Measurements from ENCODE around the gene CCDC122.
A peak's percentile ranks its signal among the peaks of the same experiment; 100 is the strongest.
"Not testable (repeated sequence)": the region's sequence is repeated elsewhere in the genome, so short reads cannot be mapped to it uniquely, and the experiment has no call there.

CCDC122 gene

GRCh38 chr13:43838909-43839308 is 40.6 kb downstream of the CCDC122 start:
- Histone ChIP-seq H3K9me3 (replicated peaks in 1 of 11) (peaks cover 0 to 17% (median 6%) of the 10 kb centered on the region in 11 experiments; a peak in 8 of 22 replicates), H3K4me3 (no peak overlapping the region), H3K4me2 (no peak overlapping the region), H3K27ac (no peak overlapping the region), H3K9ac (no peak overlapping the region), H3K4me1 (no peaks in the 10 kb centered on the region), H3K36me3 (0 out of 22 replicates have a peak, but pooled peaks cover 0 to 4% (median 0%) of the 10 kb centered on the region in 11 experiments), H4K20me1 (no peaks in the 10 kb centered on the region), H3K27me3 (no peaks in the 10 kb centered on the region)
- TF ChIP-seq Cebpa-rat (IDR thresholded peaks at IDR 0.05) = no peak

GRCh38 chr13:43835701-43836100 is 43.8 kb downstream of the CCDC122 start:
- H3K4me1 ChIP-seq = peaks cover 0 to 11% (median 0%) of the 10 kb centered on the region in 10 experiments; a peak in 6 of 20 replicates
- TF ChIP-seq Cebpa-rat (IDR thresholded peaks at IDR 0.05) = no peak
- peaks cover 0 to 6% (median 0%) of the 10 kb centered on the region in 11 experiments; a peak in 1 of 22 replicates for H3K9me3 ChIP-seq (replicated peaks in 1 of 11)
- H4K20me1 ChIP-seq = no peaks in the 10 kb centered on the region
- H3K4me2 ChIP-seq = no peak overlapping the region
- H3K27ac ChIP-seq = no peak overlapping the region
- no peak overlapping the region for H3K4me3 ChIP-seq
- H3K27me3 ChIP-seq = no peaks in the 10 kb centered on the region
- H3K9ac ChIP-seq = no peak overlapping the region
- no peaks in the 10 kb centered on the region for H3K36me3 ChIP-seq

GRCh38 chr13:43831088-43831487 is 48.5 kb downstream of the CCDC122 start:
- H3K9me3 ChIP-seq (replicated peaks in 1 of 11) = no peaks in the 10 kb centered on the region
- H3K4me3 ChIP-seq = no peak overlapping the region
- no peaks in the 10 kb centered on the region for H3K36me3 ChIP-seq
- H3K4me1 ChIP-seq = peaks cover 0 to 21% (median 0%) of the 10 kb centered on the region in 10 experiments; a peak in 7 of 20 replicates
- no peak for TF ChIP-seq Cebpa-rat (IDR thresholded peaks at IDR 0.05)
- no peaks in the 10 kb centered on the region for H3K27me3 ChIP-seq
- no peaks in the 10 kb centered on the region for H4K20me1 ChIP-seq
- peak overlapping the region in 3 of 11 experiments; percentile 40 to 57 (median 48); a peak in 6 of 22 replicates for H3K4me2 ChIP-seq
- no peak overlapping the region for H3K9ac ChIP-seq
- H3K27ac ChIP-seq = peak overlapping the region in 2 of 11 experiments; percentile 60 to 71; a peak in 4 of 22 replicates

DNA sequence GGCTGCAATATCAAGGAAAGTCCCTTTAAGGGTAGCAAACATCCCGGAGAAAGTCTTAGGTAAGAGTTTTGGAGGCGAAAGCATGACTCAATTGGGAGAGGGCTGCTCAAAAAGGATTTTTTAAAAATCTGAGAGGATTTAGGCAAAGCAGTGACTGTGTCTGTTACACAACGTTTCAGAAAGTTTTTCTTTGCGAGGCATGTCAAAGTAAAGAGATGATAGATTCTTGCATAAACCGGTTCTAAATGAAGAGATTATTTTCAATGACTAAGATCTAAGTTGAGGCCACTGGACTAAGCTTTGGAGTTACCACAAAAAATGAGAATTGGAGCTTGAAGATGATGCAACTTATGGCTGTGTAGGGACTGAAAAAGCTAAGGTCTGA is 49.1 kb downstream of the CCDC122 start:
- Histone ChIP-seq H3K36me3 (no peaks in the 10 kb centered on the region), H3K4me1 (peaks cover 0 to 21% (median 0%) of the 10 kb centered on the region in 10 experiments; a peak in 7 of 20 replicates), H3K4me2 (peak overlapping the region in 4 of 11 experiments; percentile 36 to 57 (median 44); a peak in 7 of 22 replicates), H3K27me3 (no peaks in the 10 kb centered on the region), H3K27ac (peak overlapping the region in 5 of 11 experiments; percentile 37 to 71 (median 57); a peak in 11 of 22 replicates), H3K4me3 (no peak overlapping the region), H3K9me3 (replicated peaks in 1 of 11) (no peaks in the 10 kb centered on the region), H3K9ac (0 out of 22 replicates have a peak overlapping the region, but pooled peaks of 1 of the 11 experiments have one; percentile 10), H4K20me1 (no peaks in the 10 kb centered on the region)
- TF ChIP-seq Cebpa-rat (IDR thresholded peaks at IDR 0.05) = peak in 3 of 11 experiments; percentile 7 to 50 (median 40); a peak in 3 of 22 replicates

DNA sequence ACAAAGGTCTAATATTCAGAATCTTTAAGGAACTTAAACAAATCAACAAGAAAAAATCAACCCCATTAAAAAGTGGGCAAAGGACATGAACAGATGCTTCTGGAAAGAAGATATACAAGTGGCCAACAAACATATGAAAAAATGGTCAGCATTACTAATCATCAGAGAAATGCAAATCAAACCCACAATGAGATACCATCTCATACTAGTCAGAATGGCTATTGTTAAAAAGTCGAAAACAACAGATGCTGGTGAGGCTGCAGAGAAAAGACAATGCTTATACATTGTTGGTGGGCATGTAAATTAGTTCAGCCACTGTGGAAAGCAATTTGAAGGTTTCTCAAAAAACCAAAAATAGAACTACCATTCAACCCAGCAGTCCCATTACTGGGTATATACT is 54.9 kb downstream of the CCDC122 start:
- not testable (repeated sequence) for H3K36me3 ChIP-seq, H3K9ac ChIP-seq

DNA sequence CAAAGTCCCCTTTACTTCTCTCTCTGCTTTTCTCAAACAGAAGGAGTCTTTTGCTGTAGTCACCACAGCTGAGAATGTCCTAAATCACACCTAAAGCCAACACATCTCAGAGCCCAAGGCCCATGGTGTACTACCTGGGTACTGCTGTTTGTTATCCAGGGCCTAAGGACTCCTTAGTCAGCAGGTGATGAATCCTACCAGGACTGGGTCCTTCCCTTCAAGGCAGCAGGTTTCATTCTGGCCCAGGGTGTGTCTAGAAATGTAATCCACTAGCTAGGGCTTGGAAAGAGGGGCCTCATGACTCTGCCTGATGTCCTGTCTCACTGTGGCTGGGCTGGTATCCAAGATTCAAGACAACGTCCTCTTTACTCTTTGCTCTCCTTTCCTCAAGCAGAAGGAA is 56.6 kb downstream of the CCDC122 start:
- Histone ChIP-seq H3K36me3 (no peaks in the 10 kb centered on the region), H3K27me3 (no peaks in the 10 kb centered on the region), H3K4me2 (0 out of 22 replicates have a peak overlapping the region, but pooled peaks of 1 of the 11 experiments have one; percentile 0), H3K9me3 (replicated peaks in 1 of 11) (peaks cover 0 to 5% (median 0%) of the 10 kb centered on the region in 11 experiments; a peak in 1 of 22 replicates), H3K9ac (no peak overlapping the region), H3K4me1 (peaks cover 0 to 7% (median 0%) of the 10 kb centered on the region in 10 experiments; a peak in 1 of 20 replicates), H4K20me1 (no peaks in the 10 kb centered on the region), H3K4me3 (no peak overlapping the region), H3K27ac (no peak overlapping the region)
- TF ChIP-seq Cebpa-rat (IDR thresholded peaks at IDR 0.05) = no peak

More for the DNA sequence above, 54.9 kb downstream of the CCDC122 start:
- H3K4me1 ChIP-seq; H3K27ac ChIP-seq; H3K4me2 ChIP-seq; H3K27me3 ChIP-seq; H4K20me1 ChIP-seq; H3K9me3 ChIP-seq (replicated peaks in 1 of 11); H3K4me3 ChIP-seq: not testable (repeated sequence)

DNA sequence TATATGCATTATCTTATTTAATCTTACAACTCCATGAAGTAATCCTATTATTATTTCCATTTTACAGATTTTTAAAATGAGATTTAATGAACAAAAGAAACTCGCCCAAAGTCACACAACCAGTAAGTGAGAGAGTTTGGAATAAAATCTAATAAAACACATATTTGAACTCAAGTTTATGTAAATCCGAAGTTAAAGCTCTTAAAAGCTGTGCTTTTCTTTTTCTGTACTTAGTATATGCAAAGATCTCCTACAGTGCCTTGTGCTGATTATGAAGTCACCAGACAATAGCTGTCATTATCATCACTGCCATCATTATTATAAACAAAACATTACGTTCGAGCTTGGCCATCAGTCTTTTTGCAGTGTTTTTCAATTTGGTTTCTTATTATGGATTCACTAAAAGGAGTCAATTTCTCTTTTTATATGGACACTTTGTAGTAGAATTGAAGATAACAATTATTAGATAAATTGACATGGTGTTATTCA is 63.1 kb downstream of the CCDC122 start:
- H3K27ac ChIP-seq = no peak overlapping the region
- H3K36me3 ChIP-seq = no peaks in the 10 kb centered on the region
- no peaks in the 10 kb centered on the region for H3K9me3 ChIP-seq (replicated peaks in 1 of 11)
- H3K9ac ChIP-seq = no peak overlapping the region
- no peaks in the 10 kb centered on the region for H3K27me3 ChIP-seq
- H3K4me1 ChIP-seq = no peaks in the 10 kb centered on the region
- H3K4me2 ChIP-seq = no peak overlapping the region
- no peaks in the 10 kb centered on the region for H4K20me1 ChIP-seq
- no peak for TF ChIP-seq Cebpa-rat (IDR thresholded peaks at IDR 0.05)
- H3K4me3 ChIP-seq = no peak overlapping the region

- Histone ChIP-seq H3K9me3 (replicated peaks in 1 of 11) (no peaks in the 10 kb centered on the region), H3K4me1 (no peaks in the 10 kb centered on the region), H3K4me2 (no peak overlapping the region), H3K4me3 (no peak overlapping the region), H3K27me3 (no peaks in the 10 kb centered on the region), H4K20me1 (no peaks in the 10 kb centered on the region), H3K27ac (no peak overlapping the region), H3K9ac (no peak overlapping the region), H3K36me3 (no peaks in the 10 kb centered on the region)
- TF ChIP-seq Cebpa-rat (IDR thresholded peaks at IDR 0.05) = no peak
These were observed 64.3 kb downstream of the CCDC122 start for GRCh38 chr13:43815204-43815603.

DNA sequence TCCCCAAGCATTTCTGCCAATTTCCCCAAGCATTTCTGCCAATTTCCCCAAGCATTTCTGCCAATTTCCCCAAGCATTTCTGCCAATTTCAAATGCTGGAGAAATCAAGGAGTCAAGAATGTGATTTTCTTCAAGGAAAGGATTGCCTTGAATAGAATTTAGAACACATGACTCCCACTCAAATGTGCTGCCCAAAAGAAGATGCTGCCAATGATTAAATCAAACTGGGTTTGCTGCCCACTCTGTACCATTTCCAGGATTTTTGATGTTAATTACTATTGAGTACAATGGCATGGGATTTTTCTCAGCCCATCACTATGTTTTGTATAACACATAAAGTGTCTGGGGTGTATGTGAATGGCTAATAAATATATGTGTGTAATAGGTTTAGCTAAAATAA is 70.9 kb downstream of the CCDC122 start:
- H3K36me3 ChIP-seq = no peaks in the 10 kb centered on the region
- H3K9me3 ChIP-seq (replicated peaks in 1 of 11) = no peaks in the 10 kb centered on the region
- no peak overlapping the region for H3K27ac ChIP-seq
- TF ChIP-seq Cebpa-rat (IDR thresholded peaks at IDR 0.05) = no peak
- H3K4me2 ChIP-seq = no peak overlapping the region
- no peak overlapping the region for H3K4me3 ChIP-seq
- no peaks in the 10 kb centered on the region for H4K20me1 ChIP-seq
- H3K4me1 ChIP-seq = peaks cover 0 to 23% (median 3%) of the 10 kb centered on the region in 10 experiments; a peak in 9 of 20 replicates
- no peak overlapping the region for H3K9ac ChIP-seq
- H3K27me3 ChIP-seq = no peaks in the 10 kb centered on the region

DNA sequence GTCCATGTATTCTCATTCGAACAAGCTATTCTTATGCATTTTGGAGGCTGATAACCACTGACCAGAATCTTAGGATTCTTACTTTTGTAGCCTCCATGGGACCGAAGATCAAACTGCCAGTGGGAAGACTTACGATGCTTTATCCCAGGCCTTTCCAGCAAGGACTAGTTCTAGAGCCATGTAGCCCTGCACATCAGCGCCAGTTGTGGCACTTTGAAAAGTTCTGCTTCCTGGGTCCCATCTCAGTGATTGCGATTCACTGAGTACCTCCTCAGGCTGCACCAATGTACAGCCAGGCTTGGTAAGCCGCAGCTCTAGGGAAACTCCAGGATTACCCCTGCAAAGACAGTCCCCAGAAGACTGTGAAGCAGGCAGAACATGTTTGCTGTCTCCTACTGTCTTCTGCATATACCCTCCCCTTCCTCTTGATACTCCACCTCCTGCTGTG is 73.8 kb downstream of the CCDC122 start:
- Histone ChIP-seq H3K9ac (no peak overlapping the region), H3K27me3 (no peaks in the 10 kb centered on the region), H3K4me2 (no peak overlapping the region), H4K20me1 (no peaks in the 10 kb centered on the region), H3K9me3 (replicated peaks in 1 of 11) (no peaks in the 10 kb centered on the region), H3K4me1 (peaks cover 0 to 23% (median 3%) of the 10 kb centered on the region in 10 experiments; a peak in 9 of 20 replicates), H3K36me3 (no peaks in the 10 kb centered on the region), H3K4me3 (no peak overlapping the region), H3K27ac (no peak overlapping the region)
- no peak for TF ChIP-seq Cebpa-rat (IDR thresholded peaks at IDR 0.05)

Data from BLaER1 treated with 17β-estradiol and CSF1 and Interleukin-3, amounts not matched to agents 10 nM and 100 nM (cell line).